ENCODE measurements around the gene CTPS2.
"Not testable (repeated sequence)": the region's sequence is repeated elsewhere in the genome, so short reads cannot be mapped to it uniquely, and the experiment has no call there.

CTPS2 gene

GRCh38 chrX:16585486-16586376 lies 126.7 kb downstream of the CTPS2 start:
- no peak for DNase-seq
- intact Hi-C loops (cut with DNase I): no loop called here

- intact Hi-C loops (cut with DNase I); DNase-seq: not testable (repeated sequence)
Observed at GRCh38 chrX:16580004-16580797, 132.3 kb downstream of the CTPS2 start.

- DNase-seq: no peak
- intact Hi-C loops (cut with DNase I): no loop called here
Observed at GRCh38 chrX:16579517-16579916, 133.0 kb downstream of the CTPS2 start.

- DNase-seq: no peak
- intact Hi-C loops (cut with DNase I): no loop called here
Observed at GRCh38 chrX:16578218-16578617, 134.3 kb downstream of the CTPS2 start.

- DNase-seq: no peak
- intact Hi-C loops (cut with DNase I): no loop called here
Observed at GRCh38 chrX:16577483-16578029, 134.9 kb downstream of the CTPS2 start.

- DNase-seq; intact Hi-C loops (cut with DNase I): not testable (repeated sequence)
Observed at GRCh38 chrX:16575388-16575787, 137.1 kb downstream of the CTPS2 start.

- DNase-seq: no peak
- intact Hi-C loops (cut with DNase I): no loop called here
Observed at GRCh38 chrX:16573781-16574180, 138.7 kb downstream of the CTPS2 start.

GRCh38 chrX:16567681-16568080 lies 144.8 kb downstream of the CTPS2 start:
- no peak for DNase-seq
- intact Hi-C loops (cut with DNase I): no loop called here

GRCh38 chrX:16566571-16566970 lies 145.9 kb downstream of the CTPS2 start:
- intact Hi-C loops (cut with DNase I): no loop called here
- no peak for DNase-seq

GRCh38 chrX:16560173-16560572 lies 152.3 kb downstream of the CTPS2 start:
- intact Hi-C loops (cut with DNase I): no loop called here
- no peak for DNase-seq

GRCh38 chrX:16559206-16559619 lies 153.3 kb downstream of the CTPS2 start:
- no peak for DNase-seq
- intact Hi-C loops (cut with DNase I): no loop called here

- no peak for DNase-seq
- intact Hi-C loops (cut with DNase I): no loop called here
Observed at GRCh38 chrX:16558489-16558888, 154.0 kb downstream of the CTPS2 start.

GRCh38 chrX:16552546-16552945 lies 159.9 kb downstream of the CTPS2 start:
- DNase-seq: no peak
- intact Hi-C loops (cut with DNase I): no loop called here

GRCh38 chrX:16547644-16548043 lies 164.8 kb downstream of the CTPS2 start:
- DNase-seq: no peak
- intact Hi-C loops (cut with DNase I): no loop called here

GRCh38 chrX:16544969-16545368 lies 167.5 kb downstream of the CTPS2 start:
- DNase-seq: no peak
- intact Hi-C loops (cut with DNase I): no loop called here

Data from head of caudate nucleus (tissue), 42 donors.